Neural progenitor cell (in vitro differentiated cells): ENCODE results near the gene LAMB4.

Source experiments
- CTCF ChIP-seq: fragments of 200-600 bp; sonication (generic); IDR thresholded peaks from 2 replicates; pipeline ENCODE4 v1.5.1; 2017; ENCODE audit warnings: antibody characterized with exemption, mild to moderate bottlenecking
- EZH2 ChIP-seq: fragments of 200-600 bp; sonication (generic); IDR thresholded peaks from 2 replicates; pipeline ENCODE4 v1.6.1; 2017; ENCODE audit warnings: antibody characterized with exemption, mild to moderate bottlenecking, moderate library complexity
- EZH2phosphoT487 ChIP-seq: fragments of 200-600 bp; sonication (generic); IDR thresholded peaks from 2 replicates; pipeline ENCODE4 v1.6.1; 2017; ENCODE audit warnings: antibody characterized with exemption

GRCh38 chr7:107976620-107977019 is 153.5 kb downstream of the LAMB4 start:
- TF ChIP-seq EZH2 = no peak
- TF ChIP-seq CTCF = no peak
- TF ChIP-seq EZH2phosphoT487 = no peak
